HepG2 (cell line): ENCODE measurements around the gene ENO3. TPM values are rescaled to one million over a fixed set of nuclear protein-coding genes. Genes with fewer than 3 reads are reported as not detected.

Source experiments
- FOXO4 ChIP-seq: sonication (generic); formaldehyde crosslinking; conservative IDR thresholded peaks from 2 replicates; pipeline ENCODE4 v1.8.1; 2023; ENCODE audit warnings: missing genetic modification reagents
- KLF16 ChIP-seq, 2 experiments: sonication (generic) in 1 of 2; formaldehyde crosslinking in 1 of 2; IDR thresholded peaks; 2 replicates each; pipeline versions ENCODE4 v1.6.1 to v1.8.0; 2016 to 2023; ENCODE audit warnings: missing genetic modification reagents in 2 of 2, missing compliant biosample characterization in 1 of 2
- NRL ChIP-seq: sonication (generic); formaldehyde crosslinking; IDR thresholded peaks from 2 replicates; pipeline ENCODE4 v1.5.0; 2020; ENCODE audit warnings: missing genetic modification reagents, mild to moderate bottlenecking, moderate library complexity, borderline replicate concordance
- SOX6 ChIP-seq, 2 experiments: fragments of 450-650 bp in 1 of 2; sonication (generic) in 1 of 2; formaldehyde crosslinking in 1 of 2; IDR thresholded peaks; 2 replicates each; pipeline versions ENCODE4 v1.4.0 to v1.6.1; 2017 to 2020; ENCODE audit warnings: antibody characterized with exemption in 1 of 2, mild to moderate bottlenecking in 1 of 2, missing genetic modification reagents in 1 of 2
- SRSF1 ChIP-seq: fragments of 200-400 bp; formaldehyde crosslinking; optimal IDR thresholded peaks from 2 replicates; pipeline ENCODE3; 2017; ENCODE audit warnings: mild to moderate bottlenecking, low read depth, low read length, moderate library complexity
- ZBTB38 ChIP-seq: sonication (generic); formaldehyde crosslinking; IDR thresholded peaks from 2 replicates; pipeline ENCODE4 v1.5.1; 2020; ENCODE audit warnings: mild to moderate bottlenecking, missing genetic modification reagents
- ZFY ChIP-seq: sonication (generic); formaldehyde crosslinking; IDR thresholded peaks from 2 replicates; pipeline ENCODE4 v1.4.0; 2020; ENCODE audit warnings: missing genetic modification reagents
- ZGPAT ChIP-seq: IDR thresholded peaks from 2 replicates; pipeline ENCODE4 v1.6.1; 2016; ENCODE audit warnings: mild to moderate bottlenecking
- ZNF138 ChIP-seq: sonication (generic); formaldehyde crosslinking; IDR thresholded peaks from 2 replicates; pipeline ENCODE4 v1.5.0; 2020; ENCODE audit warnings: mild to moderate bottlenecking, low read depth, missing genetic modification reagents
- ZNF430 ChIP-seq: sonication (generic); formaldehyde crosslinking; IDR thresholded peaks from 2 replicates; pipeline ENCODE4 v1.9.0; 2021; ENCODE audit warnings: mild to moderate bottlenecking, missing genetic modification reagents
- ZNF773 ChIP-seq: sonication (generic); formaldehyde crosslinking; IDR thresholded peaks from 2 replicates; pipeline ENCODE4 v1.4.0; 2020; ENCODE audit warnings: missing genetic modification reagents, borderline replicate concordance
- ZSCAN12 ChIP-seq: sonication (generic); formaldehyde crosslinking; IDR thresholded peaks from 2 replicates; pipeline ENCODE4 v1.9.0; 2021; ENCODE audit warnings: mild to moderate bottlenecking, missing genetic modification reagents
- polyA plus RNA-seq, 8 experiments: library from polyadenylated mRNA; depleted of rRNA in 3 of 8; stranded (reverse) in 7 of 8; unstranded in 1 of 8; fragments of >200 nt; fragmentation: Illumina TruSeq in 4 of 8; extraction: Trizol in 4 of 8; gene quantifications; 2 replicates each; pipeline versions ENCODE4 v1.2.1 to v1.2.3, GENCODE V29; 2011 to 2016; ENCODE audit warnings: low read depth in 4 of 8, missing spikeins in 1 of 8, mixed read lengths in 1 of 8; ENCODE audit not compliant: insufficient read depth in 1 of 8
- total RNA-seq, 5 experiments: library from RNA; depleted of rRNA; stranded (reverse); fragments of >200 nt; fragmentation: Illumina TruSeq; extraction: Trizol; gene quantifications; 2 replicates each; pipeline ENCODE4 v1.2.3, GENCODE V29; 2016; ENCODE audit warnings: low read depth in 1 of 5
- TF ChIP-seq, protein P1 (sequence below): sonication (generic); formaldehyde crosslinking; conservative IDR thresholded peaks from 2 replicates; pipeline ENCODE4 v1.4.0; 2020; ENCODE audit warnings: missing genetic modification reagents

ENO3 gene
- total and polyA plus RNA-seq, 2 of the 13 experiments (the other 11 are each of a cell fraction or from before 2014, with no cell fraction given), result 59.8 to 69.8 TPM

DNA sequence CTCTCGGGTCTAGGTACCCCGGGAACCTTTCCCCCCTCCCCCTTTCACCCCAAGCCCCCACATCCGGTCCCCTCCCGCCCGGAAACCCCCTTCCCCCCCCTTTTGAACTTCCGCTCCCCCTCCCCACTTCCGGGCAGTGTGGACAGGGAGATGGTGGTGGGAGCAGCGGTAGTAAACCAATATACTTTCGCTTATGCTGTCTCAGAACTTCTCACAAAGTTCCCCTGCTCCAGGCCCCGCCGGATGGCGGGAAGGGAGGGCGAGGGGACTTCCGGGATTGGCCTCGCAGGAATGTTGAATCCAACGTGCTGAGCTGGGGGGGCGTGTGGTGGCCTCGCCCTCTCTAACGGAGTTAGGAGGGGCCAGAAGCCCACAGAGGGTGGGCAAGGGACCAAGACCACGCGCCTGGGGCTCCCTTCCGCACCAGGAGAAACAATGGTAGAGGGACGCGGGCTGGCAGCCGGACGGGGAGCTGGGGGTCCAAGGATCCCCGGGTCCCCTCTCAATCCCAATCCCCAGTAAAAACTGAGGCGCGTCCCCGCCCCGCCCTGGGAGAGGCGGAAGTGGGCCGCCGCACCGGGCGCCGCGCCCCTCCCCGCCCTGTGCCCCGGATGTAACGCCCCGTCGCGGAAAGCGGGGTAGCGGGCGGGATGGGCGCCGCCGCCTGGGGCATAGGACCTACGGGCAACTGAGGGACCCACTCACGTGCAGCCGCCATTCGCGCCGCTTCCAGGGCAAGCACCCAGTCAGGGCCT, 3.3 kb upstream of the ENO3 start (continued):
- TF ChIP-seq FOXO4 (no peak), ZNF773 (CRISPR knock-in tag) (0 out of 2 replicates have a peak, but pooled peaks have one; percentile 53), SRSF1 (peak; percentile 39), ZSCAN12 (CRISPR knock-in tag) (peak; percentile 27; the same call in 1 of the 2 replicates), ZFY (peak; percentile 68), ZGPAT (CRISPR knock-in tag) (0 out of 2 replicates have a peak, but pooled peaks have one; percentile 51), ZNF138 (CRISPR knock-in tag) (peak; percentile 24; the same call in 1 of the 2 replicates), NRL (CRISPR knock-in tag) (peak; percentile 62; the same call in 1 of the 2 replicates), SOX6 (IDR thresholded peaks at IDR 0.05) (no peak), SOX6 (CRISPR knock-in tag; IDR thresholded peaks at IDR 0.05) (0 out of 2 replicates have a peak, but pooled peaks have one; percentile 10), ZNF430 (CRISPR knock-in tag) (peak; percentile 50), KLF16 (CRISPR knock-in tag; IDR thresholded peaks at IDR 0.05) (peak in 1 of 2 experiments; percentile 71; a peak in 2 of 4 replicates), ZBTB38 (CRISPR knock-in tag) (peak; percentile 54; the same call in 1 of the 2 replicates)
- TF ChIP-seq, protein P1, sequence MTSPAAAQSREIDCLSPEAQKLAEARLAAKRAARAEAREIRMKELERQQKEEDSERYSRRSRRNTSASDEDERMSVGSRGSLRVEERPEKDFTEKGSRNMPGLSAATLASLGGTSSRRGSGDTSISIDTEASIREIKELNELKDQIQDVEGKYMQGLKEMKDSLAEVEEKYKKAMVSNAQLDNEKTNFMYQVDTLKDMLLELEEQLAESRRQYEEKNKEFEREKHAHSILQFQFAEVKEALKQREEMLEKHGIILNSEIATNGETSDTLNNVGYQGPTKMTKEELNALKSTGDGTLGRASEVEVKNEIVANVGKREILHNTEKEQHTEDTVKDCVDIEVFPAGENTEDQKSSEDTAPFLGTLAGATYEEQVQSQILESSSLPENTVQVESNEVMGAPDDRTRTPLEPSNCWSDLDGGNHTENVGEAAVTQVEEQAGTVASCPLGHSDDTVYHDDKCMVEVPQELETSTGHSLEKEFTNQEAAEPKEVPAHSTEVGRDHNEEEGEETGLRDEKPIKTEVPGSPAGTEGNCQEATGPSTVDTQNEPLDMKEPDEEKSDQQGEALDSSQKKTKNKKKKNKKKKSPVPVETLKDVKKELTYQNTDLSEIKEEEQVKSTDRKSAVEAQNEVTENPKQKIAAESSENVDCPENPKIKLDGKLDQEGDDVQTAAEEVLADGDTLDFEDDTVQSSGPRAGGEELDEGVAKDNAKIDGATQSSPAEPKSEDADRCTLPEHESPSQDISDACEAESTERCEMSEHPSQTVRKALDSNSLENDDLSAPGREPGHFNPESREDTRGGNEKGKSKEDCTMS (CRISPR knock-in tag), result no peak
